ENCODE results near the gene PTDSS2.
"Not testable (repeated sequence)": the region's sequence is repeated elsewhere in the genome, so short reads cannot be mapped to it uniquely, and the experiment has no call there.

PTDSS2 gene

DNA sequence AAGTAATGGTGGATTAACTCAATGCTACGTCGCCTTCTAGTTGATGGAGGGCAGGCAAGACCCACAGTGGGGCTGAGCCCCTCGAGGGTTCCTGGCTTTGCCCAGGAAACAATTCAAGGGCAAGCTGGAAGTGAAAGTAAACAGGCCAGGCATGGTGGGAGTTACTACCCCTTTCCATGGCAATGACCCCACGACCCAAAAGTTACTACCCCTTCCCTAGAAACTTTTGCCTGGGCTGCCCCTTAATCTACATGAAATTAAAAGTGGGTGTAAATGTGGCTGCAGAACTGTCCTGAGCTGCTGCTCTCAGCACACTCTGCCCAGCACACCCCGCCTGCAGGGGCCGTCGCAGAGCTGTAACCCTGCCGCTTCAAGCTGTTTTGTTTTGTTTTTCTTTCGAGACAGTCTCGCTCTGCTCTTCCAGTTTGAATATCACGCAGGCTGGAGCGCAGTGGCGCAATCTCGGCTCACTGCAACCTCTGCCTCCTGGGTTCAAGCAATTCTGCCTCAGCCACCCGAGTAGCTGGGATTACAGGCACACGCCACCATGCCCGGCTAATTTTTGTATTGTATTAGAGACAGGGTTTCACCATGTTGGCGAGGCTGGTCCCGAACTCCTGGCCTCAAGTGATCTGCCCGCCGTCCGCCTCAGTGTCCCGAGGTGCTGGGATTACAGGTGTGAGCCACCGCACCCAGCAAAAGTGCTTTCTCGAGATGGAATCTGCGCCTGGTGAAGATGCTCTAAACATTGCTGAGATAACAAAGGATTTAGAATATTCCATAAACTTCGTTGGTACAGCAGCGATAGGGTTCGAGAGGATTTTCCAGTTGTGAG is 62.9 kb downstream of the PTDSS2 start:
- Histone ChIP-seq H3K27ac (ENCODE audit: low read depth, low read length) (no peak overlapping the region), H3K4me1 (ENCODE audit: insufficient read depth, low read length) (peaks cover 2% of the 10 kb centered on the region), H3K27me3 (ENCODE audit: control insufficient read depth in 1 of 2, insufficient read depth in 2 of 2, low read length in 2 of 2) (no peaks in the 10 kb centered on the region), H3K36me3 (ENCODE audit: insufficient read depth, low read length) (no peaks in the 10 kb centered on the region), H3K9ac (ENCODE audit: low read length) (no peak overlapping the region), H3K9me3 (ENCODE audit: low read length) (no peaks in the 10 kb centered on the region), H3K4me3 (ENCODE audit: low read depth in 1 of 2, low read length in 2 of 2) (no peak overlapping the region)

DNA sequence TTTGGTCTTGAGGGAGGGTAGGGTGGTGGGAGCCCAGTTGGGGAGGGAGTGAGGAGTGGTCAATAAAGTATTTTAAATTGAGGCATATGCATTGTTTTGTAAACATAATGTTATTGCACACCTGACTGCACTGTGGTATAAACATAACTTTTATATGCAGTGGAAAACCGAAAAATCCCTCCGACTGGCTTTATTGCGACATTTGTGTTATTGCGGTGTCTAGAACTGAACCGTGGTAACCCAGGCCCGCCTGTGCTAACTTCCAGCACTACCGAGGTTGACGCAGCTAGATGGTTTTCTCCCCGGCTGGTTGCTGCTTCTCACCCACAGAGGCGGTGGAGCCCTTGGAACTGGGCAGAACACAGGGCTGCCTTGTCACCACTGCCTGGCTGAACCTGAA is 64.5 kb downstream of the PTDSS2 start:
- no peaks in the 10 kb centered on the region for H3K36me3 ChIP-seq (ENCODE audit: insufficient read depth, low read length)
- H3K4me1 ChIP-seq (ENCODE audit: insufficient read depth, low read length), result no peaks in the 10 kb centered on the region
- no peaks in the 10 kb centered on the region for H3K9me3 ChIP-seq (ENCODE audit: low read length)
- H3K27ac ChIP-seq (ENCODE audit: low read depth, low read length), result no peak overlapping the region
- H3K4me3 ChIP-seq (ENCODE audit: low read depth in 1 of 2, low read length in 2 of 2), result no peak overlapping the region
- no peak overlapping the region for H3K9ac ChIP-seq (ENCODE audit: low read length)
- H3K27me3 ChIP-seq (ENCODE audit: control insufficient read depth in 1 of 2, insufficient read depth in 2 of 2, low read length in 2 of 2), result no peaks in the 10 kb centered on the region

- Histone ChIP-seq H3K36me3 (ENCODE audit: insufficient read depth, low read length) (no peaks in the 10 kb centered on the region), H3K27me3 (ENCODE audit: control insufficient read depth in 1 of 2, insufficient read depth in 2 of 2, low read length in 2 of 2) (no peaks in the 10 kb centered on the region), H3K4me1 (ENCODE audit: insufficient read depth, low read length) (no peaks in the 10 kb centered on the region), H3K27ac (ENCODE audit: low read depth, low read length) (no peak overlapping the region), H3K4me3 (ENCODE audit: low read depth in 1 of 2, low read length in 2 of 2) (no peak overlapping the region), H3K9me3 (ENCODE audit: low read length) (no peaks in the 10 kb centered on the region), H3K9ac (ENCODE audit: low read length) (no peak overlapping the region)
Observed at GRCh38 chr11:515131-515530, 65.1 kb downstream of the PTDSS2 start.

DNA sequence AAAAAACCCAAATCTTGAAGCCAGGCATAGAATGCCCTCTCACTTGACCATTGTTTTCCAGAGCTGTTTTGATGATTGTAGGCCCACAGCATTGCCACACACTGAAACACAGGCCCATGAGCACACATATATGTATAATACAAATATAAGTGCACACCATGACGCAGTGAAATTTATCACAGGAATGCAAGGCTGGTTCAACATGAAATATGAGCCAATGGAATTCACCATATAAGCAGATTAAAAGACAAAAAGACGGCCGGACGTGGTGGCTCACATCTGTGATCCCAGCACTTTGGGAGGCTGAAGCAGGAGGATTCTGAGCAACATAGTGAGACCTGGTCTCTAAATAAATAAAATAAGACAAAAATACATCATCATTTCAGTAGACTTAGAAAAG is 66.3 kb downstream of the PTDSS2 start:
- no peaks in the 10 kb centered on the region for H3K9me3 ChIP-seq (ENCODE audit: low read length)
- H3K9ac ChIP-seq (ENCODE audit: low read length), result no peak overlapping the region
- H3K36me3 ChIP-seq (ENCODE audit: insufficient read depth, low read length), result no peaks in the 10 kb centered on the region
- H3K4me3 ChIP-seq (ENCODE audit: low read depth in 1 of 2, low read length in 2 of 2), result no peak overlapping the region
- H3K27me3 ChIP-seq (ENCODE audit: control insufficient read depth in 1 of 2, insufficient read depth in 2 of 2, low read length in 2 of 2), result no peaks in the 10 kb centered on the region
- no peak overlapping the region for H3K27ac ChIP-seq (ENCODE audit: low read depth, low read length)
- no peaks in the 10 kb centered on the region for H3K4me1 ChIP-seq (ENCODE audit: insufficient read depth, low read length)

GRCh38 chr11:516918-517685 is 67.0 kb downstream of the PTDSS2 start:
- H3K36me3 ChIP-seq (ENCODE audit: insufficient read depth, low read length); H3K9ac ChIP-seq (ENCODE audit: low read length); H3K27ac ChIP-seq (ENCODE audit: low read depth, low read length); H3K4me3 ChIP-seq (ENCODE audit: low read depth in 1 of 2, low read length in 2 of 2); H3K27me3 ChIP-seq (ENCODE audit: control insufficient read depth in 1 of 2, insufficient read depth in 2 of 2, low read length in 2 of 2); H3K9me3 ChIP-seq (ENCODE audit: low read length); H3K4me1 ChIP-seq (ENCODE audit: insufficient read depth, low read length): not testable (repeated sequence)

GRCh38 chr11:518463-519202 is 68.6 kb downstream of the PTDSS2 start:
- Histone ChIP-seq H3K4me3 (ENCODE audit: low read depth in 1 of 2, low read length in 2 of 2) (peak overlapping the region in 1 of 2 donors; percentile 19), H3K9ac (ENCODE audit: low read length) (no peak overlapping the region)

DNA sequence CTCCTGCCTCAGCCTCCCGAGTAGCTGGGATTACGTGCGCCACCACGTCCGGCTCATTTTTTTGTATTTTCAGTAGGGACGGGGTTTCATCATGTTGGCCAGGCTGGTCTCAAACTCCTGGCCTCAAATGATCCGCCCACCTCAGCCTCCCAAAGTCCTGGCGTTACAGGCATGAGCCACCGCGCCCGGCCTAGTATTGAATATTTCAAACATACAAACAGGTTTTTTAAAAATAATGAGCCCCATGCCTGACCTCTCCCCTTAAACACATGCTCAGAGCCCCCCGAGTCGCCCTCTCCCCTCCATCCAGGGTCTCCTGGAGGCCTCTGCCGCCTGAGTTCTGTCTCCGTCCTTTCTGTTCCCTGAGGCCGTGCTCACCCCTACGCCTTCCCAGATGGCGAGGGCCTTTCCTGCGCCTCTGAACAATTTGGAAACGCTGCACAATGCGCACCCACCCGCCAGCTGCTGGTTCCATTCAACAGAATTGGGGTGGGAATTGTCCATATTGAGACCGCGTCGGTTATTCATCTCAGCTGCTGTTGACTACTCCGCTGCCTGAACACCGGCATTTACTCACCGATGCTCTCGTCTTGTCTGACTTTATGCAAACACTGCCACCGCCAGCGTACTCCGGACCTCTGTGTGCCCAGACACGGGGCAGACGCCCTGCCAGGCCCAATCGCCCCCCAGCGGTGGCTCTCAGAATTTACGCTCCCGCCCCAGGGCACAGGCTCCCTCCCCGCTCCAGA is 70.5 kb downstream of the PTDSS2 start:
- Histone ChIP-seq H3K36me3 (ENCODE audit: insufficient read depth, low read length) (no peaks in the 10 kb centered on the region), H3K9me3 (ENCODE audit: low read length) (no peaks in the 10 kb centered on the region), H3K9ac (ENCODE audit: low read length) (no peak overlapping the region), H3K27me3 (ENCODE audit: control insufficient read depth in 1 of 2, insufficient read depth in 2 of 2, low read length in 2 of 2) (no peaks in the 10 kb centered on the region), H3K27ac (ENCODE audit: low read depth, low read length) (no peak overlapping the region), H3K4me3 (ENCODE audit: low read depth in 1 of 2, low read length in 2 of 2) (no peak overlapping the region), H3K4me1 (ENCODE audit: insufficient read depth, low read length) (no peaks in the 10 kb centered on the region)

More at GRCh38 chr11:518463-519202, 68.6 kb downstream of the PTDSS2 start:
- H3K27ac ChIP-seq (ENCODE audit: low read depth, low read length), result peak overlapping the region; percentile 43
- H3K27me3 ChIP-seq (ENCODE audit: control insufficient read depth in 1 of 2, insufficient read depth in 2 of 2, low read length in 2 of 2), result no peaks in the 10 kb centered on the region
- no peaks in the 10 kb centered on the region for H3K36me3 ChIP-seq (ENCODE audit: insufficient read depth, low read length)
- H3K4me1 ChIP-seq (ENCODE audit: insufficient read depth, low read length), result no peaks in the 10 kb centered on the region
- no peaks in the 10 kb centered on the region for H3K9me3 ChIP-seq (ENCODE audit: low read length)

- no peaks in the 10 kb centered on the region for H3K4me1 ChIP-seq (ENCODE audit: insufficient read depth, low read length)
- H3K27ac ChIP-seq (ENCODE audit: low read depth, low read length), result no peak overlapping the region
- H3K27me3 ChIP-seq (ENCODE audit: control insufficient read depth in 1 of 2, insufficient read depth in 2 of 2, low read length in 2 of 2), result no peaks in the 10 kb centered on the region
Observed at GRCh38 chr11:521177-521688, 71.2 kb downstream of the PTDSS2 start.

GRCh38 chr11:526192-526591 is 76.1 kb downstream of the PTDSS2 start:
- H3K27me3 ChIP-seq (ENCODE audit: control insufficient read depth in 1 of 2, insufficient read depth in 2 of 2, low read length in 2 of 2), result no peaks in the 10 kb centered on the region
- no peak overlapping the region for H3K27ac ChIP-seq (ENCODE audit: low read depth, low read length)
- no peak overlapping the region for H3K9ac ChIP-seq (ENCODE audit: low read length)
- no peaks in the 10 kb centered on the region for H3K36me3 ChIP-seq (ENCODE audit: insufficient read depth, low read length)
- no peaks in the 10 kb centered on the region for H3K4me1 ChIP-seq (ENCODE audit: insufficient read depth, low read length)
- H3K4me3 ChIP-seq (ENCODE audit: low read depth in 1 of 2, low read length in 2 of 2), result no peak overlapping the region
- H3K9me3 ChIP-seq (ENCODE audit: low read length), result no peaks in the 10 kb centered on the region

More at GRCh38 chr11:521177-521688, 71.2 kb downstream of the PTDSS2 start:
- H3K4me3 ChIP-seq (ENCODE audit: low read depth in 1 of 2, low read length in 2 of 2), result no peak overlapping the region
- no peaks in the 10 kb centered on the region for H3K9me3 ChIP-seq (ENCODE audit: low read length)
- H3K36me3 ChIP-seq (ENCODE audit: insufficient read depth, low read length), result no peaks in the 10 kb centered on the region
- H3K9ac ChIP-seq (ENCODE audit: low read length), result no peak overlapping the region

DNA sequence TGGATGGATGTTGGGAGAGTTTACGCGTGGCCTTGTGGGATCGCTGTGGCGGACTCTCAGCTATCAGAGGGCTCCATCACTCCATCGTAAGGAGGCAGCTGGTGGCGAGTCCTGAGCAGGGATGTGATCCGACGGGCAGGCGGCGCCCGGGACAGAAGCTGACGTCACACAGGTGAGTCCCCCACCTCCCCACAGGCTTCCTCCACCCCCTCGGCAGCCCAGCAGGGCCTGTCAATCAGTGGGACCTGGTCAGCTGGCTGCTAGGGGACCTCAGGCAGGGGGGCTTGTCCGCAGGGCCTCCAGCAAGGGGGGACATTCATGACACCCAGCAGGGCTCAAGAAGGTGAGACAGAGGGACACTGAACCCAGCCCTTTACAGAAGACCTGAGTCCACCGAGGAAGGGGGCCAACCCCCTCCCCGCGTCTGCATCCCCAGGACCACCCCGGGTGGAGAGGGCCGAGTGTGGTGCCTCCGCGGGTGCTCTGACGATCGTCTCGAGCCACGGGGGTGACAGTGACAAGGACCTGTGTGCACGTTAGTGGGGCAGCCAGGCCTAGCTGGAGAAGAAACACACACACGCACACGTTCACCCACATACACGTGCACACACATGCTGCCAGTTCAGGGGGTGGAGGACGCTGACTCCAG is 78.2 kb downstream of the PTDSS2 start:
- peaks cover 11% of the 10 kb centered on the region for H3K36me3 ChIP-seq (ENCODE audit: insufficient read depth, low read length)
- no peak overlapping the region for H3K27ac ChIP-seq (ENCODE audit: low read depth, low read length)
- no peaks in the 10 kb centered on the region for H3K27me3 ChIP-seq (ENCODE audit: control insufficient read depth in 1 of 2, insufficient read depth in 2 of 2, low read length in 2 of 2)
- H3K4me3 ChIP-seq (ENCODE audit: low read depth in 1 of 2, low read length in 2 of 2), result no peak overlapping the region
- no peaks in the 10 kb centered on the region for H3K9me3 ChIP-seq (ENCODE audit: low read length)
- H3K4me1 ChIP-seq (ENCODE audit: insufficient read depth, low read length), result no peaks in the 10 kb centered on the region
- no peak overlapping the region for H3K9ac ChIP-seq (ENCODE audit: low read length)
